ENCODE measurements around the gene PEX10.

The PEX10 gene

GRCh38 chr1:2388004-2388913 lies 24.1 kb downstream of the PEX10 start:
- no peak for DNase-seq (ENCODE audit: low read depth in 3 of 3)

GRCh38 chr1:2386636-2387611 lies 25.4 kb downstream of the PEX10 start:
- DNase-seq (ENCODE audit: low read depth in 3 of 3), result no peak

GRCh38 chr1:2385606-2386280 lies 26.6 kb downstream of the PEX10 start:
- no peak for DNase-seq (ENCODE audit: low read depth in 3 of 3)

GRCh38 chr1:2384941-2385481 lies 27.4 kb downstream of the PEX10 start:
- DNase-seq (ENCODE audit: low read depth in 3 of 3), result no peak

GRCh38 chr1:2384130-2384860 lies 28.1 kb downstream of the PEX10 start:
- no peak for DNase-seq (ENCODE audit: low read depth in 3 of 3)

GRCh38 chr1:2383576-2383975 lies 28.8 kb downstream of the PEX10 start:
- DNase-seq (ENCODE audit: low read depth in 3 of 3), result no peak

GRCh38 chr1:2382621-2383361 lies 29.6 kb downstream of the PEX10 start:
- no peak for DNase-seq (ENCODE audit: low read depth in 3 of 3)

GRCh38 chr1:2381741-2382620 lies 30.4 kb downstream of the PEX10 start:
- DNase-seq (ENCODE audit: low read depth in 3 of 3), result peak; percentile 48 to 69 (median 56)

GRCh38 chr1:2380816-2381591 lies 31.4 kb downstream of the PEX10 start:
- no peak for DNase-seq (ENCODE audit: low read depth in 3 of 3)

GRCh38 chr1:2379733-2380404 lies 32.5 kb downstream of the PEX10 start:
- DNase-seq (ENCODE audit: low read depth in 3 of 3), result no peak

- no peak for DNase-seq (ENCODE audit: low read depth in 3 of 3)
These were observed 33.2 kb downstream of the PEX10 start for GRCh38 chr1:2378956-2379732.

GRCh38 chr1:2378441-2378851 lies 33.9 kb downstream of the PEX10 start:
- no peak for DNase-seq (ENCODE audit: low read depth in 3 of 3)

GRCh38 chr1:2377751-2378440 lies 34.5 kb downstream of the PEX10 start:
- no peak for DNase-seq (ENCODE audit: low read depth in 3 of 3)

- no peak for DNase-seq (ENCODE audit: low read depth in 3 of 3)
These were observed 35.3 kb downstream of the PEX10 start for GRCh38 chr1:2376931-2377672.

- no peak for DNase-seq (ENCODE audit: low read depth in 3 of 3)
These were observed 36.1 kb downstream of the PEX10 start for GRCh38 chr1:2376261-2376741.

GRCh38 chr1:2375923-2376260 lies 36.5 kb downstream of the PEX10 start:
- no peak for DNase-seq (ENCODE audit: low read depth in 3 of 3)
